Lower lobe of right lung (tissue), 2 donors: Measurements from ENCODE around the gene LMBR1. TPM values are rescaled to one million over a fixed set of nuclear protein-coding genes. Genes with fewer than 3 reads are reported as not detected.

Experiments used
- ATAC-seq, 2 donors: fragments of 200-7000 bp; cut with Tn5 transposase; one replicate each; pipeline ENCODE4 v1.9.1; 2020 to 2022; ENCODE audit warnings: mild to moderate bottlenecking in 2 of 2, moderate library complexity in 2 of 2
- DNase-seq: peaks from one replicate; pipeline ENCODE4 v3.0.0-alpha.2; 2020
- H3K27ac ChIP-seq: fragments of 200-600 bp; one replicate; pipeline ENCODE4 v1.8.0; 2022
- H3K27me3 ChIP-seq: fragments of 200-600 bp; one replicate; pipeline ENCODE4 v1.8.0; 2022; ENCODE audit warnings: low read depth
- H3K36me3 ChIP-seq: fragments of 200-600 bp; one replicate; pipeline ENCODE4 v1.8.0; 2022; ENCODE audit warnings: mild to moderate bottlenecking
- H3K4me1 ChIP-seq: fragments of 200-600 bp; one replicate; pipeline ENCODE4 v1.8.0; 2022
- H3K4me3 ChIP-seq: fragments of 200-600 bp; one replicate; pipeline ENCODE4 v1.8.0; 2022; ENCODE audit warnings: mild to moderate bottlenecking
- H3K9me3 ChIP-seq: fragments of 200-600 bp; one replicate; pipeline ENCODE4 v1.8.0; 2022
- intact Hi-C: fragments of 100-400 bp; cut with DNase I; formaldehyde crosslinking; loops from one replicate; pipeline ENCODE4 v1.11.0; 2022
- total RNA-seq: library from RNA; stranded (reverse); fragmentation: NEBNext Ultra II Directional; extraction: Animal tissue kit (Norgen Biotek cat#: 25700); gene quantifications from one replicate; pipeline ENCODE4 v1.2.1, GENCODE V29; 2021
- TF ChIP-seq, protein P1 (sequence below): fragments of 200-600 bp; IDR thresholded peaks from one replicate; pipeline ENCODE4 v1.8.0; 2022; ENCODE audit warnings: antibody characterized with exemption, mild to moderate bottlenecking
- donor health status: DM: no; HTN: yes; CAD: no; lungs with severe emphysema.

LMBR1 gene
- total RNA-seq, 1 donor from 2014 or later: 71.1 TPM

GRCh38 chr7:156778201-156778600, 114.8 kb downstream of the LMBR1 start:
- Histone ChIP-seq H3K36me3 (no peaks in the 10 kb centered on the region), H3K4me3 (no peak overlapping the region), H3K27me3 (no peaks in the 10 kb centered on the region), H3K9me3 (no peaks in the 10 kb centered on the region), H3K27ac (no peak overlapping the region), H3K4me1 (no peaks in the 10 kb centered on the region)
- DNase-seq (no peak), ATAC-seq (no peak)
- TF ChIP-seq, protein P1, sequence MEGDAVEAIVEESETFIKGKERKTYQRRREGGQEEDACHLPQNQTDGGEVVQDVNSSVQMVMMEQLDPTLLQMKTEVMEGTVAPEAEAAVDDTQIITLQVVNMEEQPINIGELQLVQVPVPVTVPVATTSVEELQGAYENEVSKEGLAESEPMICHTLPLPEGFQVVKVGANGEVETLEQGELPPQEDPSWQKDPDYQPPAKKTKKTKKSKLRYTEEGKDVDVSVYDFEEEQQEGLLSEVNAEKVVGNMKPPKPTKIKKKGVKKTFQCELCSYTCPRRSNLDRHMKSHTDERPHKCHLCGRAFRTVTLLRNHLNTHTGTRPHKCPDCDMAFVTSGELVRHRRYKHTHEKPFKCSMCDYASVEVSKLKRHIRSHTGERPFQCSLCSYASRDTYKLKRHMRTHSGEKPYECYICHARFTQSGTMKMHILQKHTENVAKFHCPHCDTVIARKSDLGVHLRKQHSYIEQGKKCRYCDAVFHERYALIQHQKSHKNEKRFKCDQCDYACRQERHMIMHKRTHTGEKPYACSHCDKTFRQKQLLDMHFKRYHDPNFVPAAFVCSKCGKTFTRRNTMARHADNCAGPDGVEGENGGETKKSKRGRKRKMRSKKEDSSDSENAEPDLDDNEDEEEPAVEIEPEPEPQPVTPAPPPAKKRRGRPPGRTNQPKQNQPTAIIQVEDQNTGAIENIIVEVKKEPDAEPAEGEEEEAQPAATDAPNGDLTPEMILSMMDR: no peak
- intact Hi-C loops: no loop called here

DNA sequence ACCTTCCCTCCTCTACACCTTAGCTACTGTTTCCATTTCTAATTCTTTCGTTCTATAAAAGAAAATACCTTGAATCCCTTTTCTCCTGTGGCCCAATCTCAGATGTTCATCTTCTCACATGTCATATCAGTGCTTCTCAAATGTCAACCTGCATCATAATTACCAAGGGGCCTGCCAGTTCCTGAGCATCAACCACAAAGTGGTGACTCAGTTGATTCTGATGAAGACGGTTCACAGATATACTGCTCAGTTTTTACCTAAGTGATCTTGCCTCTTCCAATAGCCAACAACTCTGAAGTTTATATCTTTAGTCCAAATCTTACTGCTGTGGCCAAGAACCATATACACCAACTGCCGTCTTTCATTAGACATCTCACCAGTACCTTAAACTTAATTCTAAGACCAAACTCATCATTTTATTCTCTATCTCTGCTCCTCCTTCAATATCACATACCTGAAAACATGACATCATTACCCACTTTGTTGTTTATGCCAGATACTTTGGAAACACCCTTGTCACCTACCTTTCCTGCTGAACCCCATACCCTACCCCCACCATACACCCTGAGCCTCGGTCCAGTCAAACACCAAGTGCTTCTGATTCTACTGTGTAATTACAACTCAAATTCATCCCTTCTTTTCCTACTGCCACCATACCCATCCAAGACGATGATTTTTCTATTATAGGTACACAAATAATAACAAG, 115.5 kb downstream of the LMBR1 start:
- H3K27me3 ChIP-seq: no peaks in the 10 kb centered on the region
- no peaks in the 10 kb centered on the region for H3K4me1 ChIP-seq
- DNase-seq: no peak
- no peaks in the 10 kb centered on the region for H3K9me3 ChIP-seq
- intact Hi-C loops: no loop called here
- H3K36me3 ChIP-seq: no peaks in the 10 kb centered on the region
- TF ChIP-seq, protein P1: no peak
- no peak overlapping the region for H3K27ac ChIP-seq
- ATAC-seq: no peak
- no peak overlapping the region for H3K4me3 ChIP-seq

GRCh38 chr7:156776527-156776926, 116.5 kb downstream of the LMBR1 start:
- Histone ChIP-seq H3K36me3 (no peaks in the 10 kb centered on the region), H3K27me3 (no peaks in the 10 kb centered on the region), H3K27ac (no peak overlapping the region), H3K4me1 (no peaks in the 10 kb centered on the region), H3K4me3 (no peak overlapping the region), H3K9me3 (no peaks in the 10 kb centered on the region)
- TF ChIP-seq, protein P1: no peak
- no peak for ATAC-seq
- intact Hi-C loops: no loop called here
- no peak for DNase-seq

GRCh38 chr7:156773966-156774365, 119.0 kb downstream of the LMBR1 start:
- TF ChIP-seq, protein P1: no peak
- H3K36me3 ChIP-seq: no peaks in the 10 kb centered on the region
- no peak for DNase-seq
- no peak overlapping the region for H3K27ac ChIP-seq
- H3K4me3 ChIP-seq: no peak overlapping the region
- no peaks in the 10 kb centered on the region for H3K27me3 ChIP-seq
- no peak for ATAC-seq
- intact Hi-C loops: no loop called here
- peaks cover 5% of the 10 kb centered on the region for H3K4me1 ChIP-seq
- H3K9me3 ChIP-seq: no peaks in the 10 kb centered on the region

- Histone ChIP-seq H3K36me3 (no peaks in the 10 kb centered on the region), H3K4me3 (no peak overlapping the region), H3K9me3 (no peaks in the 10 kb centered on the region), H3K27me3 (no peaks in the 10 kb centered on the region), H3K27ac (no peak overlapping the region), H3K4me1 (peaks cover 10% of the 10 kb centered on the region)
- ATAC-seq (no peak), DNase-seq (no peak)
- intact Hi-C loops: no loop called here
- TF ChIP-seq, protein P1: no peak
These were observed 120.3 kb downstream of the LMBR1 start for GRCh38 chr7:156772725-156773124.
